ENCODE results near the gene MRM2.

- no peak for TF ChIP-seq POLR2AphosphoS5 (IDR thresholded peaks at IDR 0.05; ENCODE audit: borderline replicate concordance, low read depth, low read length)
- no peak for TF ChIP-seq EZH2 (IDR thresholded peaks at IDR 0.05)
- TF ChIP-seq FOXP2 (optimal IDR thresholded peaks at IDR 0.05; ENCODE audit: control extremely low read depth, extremely low read length, insufficient read depth) = no peak
Measured at GRCh38 chr7:2259480-2259879, 17.5 kb upstream of the MRM2 start.

All from SK-N-MC (cell line).